HepG2 (cell line): ENCODE data around the gene RAP1GAP2. TPM values are rescaled to one million over a fixed set of nuclear protein-coding genes. Genes with fewer than 3 reads are reported as not detected.

ENCODE experiments used
- ATAC-seq: fragments of 200-7000 bp; cut with Tn5 transposase; 3 replicates; pipeline ENCODE4 v1.9.1; 2020; ENCODE audit warnings: mild to moderate bottlenecking, moderate library complexity
- BruUV-seq: library from RNA; stranded (reverse); fragments of 400-500 nt; replicated peaks from 2 replicates; lab custom pipeline; 2021; lab: Mats Ljungman, UMichigan
- CTCF ChIA-PET: fragments of 300-600 bp; formaldehyde crosslinking; extraction: SDS; loops from one replicate; lab custom pipeline; 2021; ENCODE audit warnings: low total read pairs, inconsistent platforms, low intra/inter-chr PET ratio; lab: Yijun Ruan, JAX
- POLR2A ChIA-PET: fragments of 350-600 bp; sonication (Branson Sonifier 250); formaldehyde crosslinking; loops from one replicate; lab custom pipeline; 2020; ENCODE audit warnings: antibody characterized with exemption, inconsistent platforms; lab: Yijun Ruan, JAX
- DNase-seq: peaks from one replicate; pipeline ENCODE4 v3.0.0-alpha.2; 2015; ENCODE audit warnings: low spot score
- FAIRE-seq: peaks from 3 replicates; lab custom pipeline; 2011; peaks lifted over from hg19 to GRCh38; lab: Jason Lieb, UNC
- H2AFZ ChIP-seq: one replicate; pipeline ENCODE4 v1.6.1; 2011; ENCODE audit warnings: low read length, inconsistent platforms
- H3K27ac ChIP-seq: fragments of 300-600 bp; 3 replicates; pipeline ENCODE4 v1.8.0; 2011; ENCODE audit warnings: mixed run types, mild to moderate bottlenecking, mixed read lengths, low read length, inconsistent platforms; ENCODE audit not compliant: insufficient read depth; ENCODE audit errors: extremely low read length
- H3K27me3 ChIP-seq, 2 experiments: fragments of 200-600 bp in 1 of 2; 2 replicates in 1 of 2; 3 replicates in 1 of 2; pipeline versions ENCODE4 v1.6.0 to v1.8.0; 2011; ENCODE audit warnings: low read length in 2 of 2, mild to moderate bottlenecking in 2 of 2, moderate library complexity in 2 of 2, inconsistent platforms in 1 of 2; ENCODE audit not compliant: insufficient read depth in 2 of 2, control insufficient read depth in 1 of 2
- H3K36me3 ChIP-seq, 2 experiments: fragments of 200-600 bp in 1 of 2; replicated peaks in 1 of 2; 2 replicates in 1 of 2; 3 replicates in 1 of 2; pipeline versions ENCODE4 v1.5.1 to v1.8.0; 2011; ENCODE audit warnings: low read length in 2 of 2, inconsistent platforms in 1 of 2; ENCODE audit not compliant: insufficient read depth in 2 of 2, control insufficient read depth in 1 of 2
- H3K4me1 ChIP-seq: 2 replicates; pipeline ENCODE4 v1.5.1; 2012; ENCODE audit warnings: low read length, inconsistent platforms; ENCODE audit not compliant: insufficient read depth
- H3K4me2 ChIP-seq: 2 replicates; pipeline ENCODE4 v1.6.0; 2011; ENCODE audit warnings: low read depth, low read length, inconsistent platforms
- H3K4me3 ChIP-seq, 3 experiments: fragments of 200-600 bp in 1 of 3; sonication (generic), shearing (Covaris generic) in 1 of 3; replicated peaks in 1 of 3; 2 replicates each; pipeline ENCODE4 v1.5.1; 2011 to 2016; ENCODE audit warnings: low read length in 3 of 3, inconsistent platforms in 2 of 3, low read depth in 2 of 3, mild to moderate bottlenecking in 2 of 3, control low read depth in 1 of 3, mixed read lengths in 1 of 3; ENCODE audit not compliant: insufficient read depth in 1 of 3
- H3K79me2 ChIP-seq: one replicate; pipeline ENCODE4 v1.6.1; 2011; ENCODE audit warnings: low read length, inconsistent platforms; ENCODE audit not compliant: insufficient read depth
- H3K9ac ChIP-seq: 2 replicates; pipeline ENCODE4 v1.6.0; 2011; ENCODE audit warnings: mild to moderate bottlenecking, low read depth, low read length, inconsistent platforms; ENCODE audit not compliant: insufficient read depth
- H3K9me3 ChIP-seq: 2 replicates; pipeline ENCODE4 v1.5.1; 2012; ENCODE audit warnings: mild to moderate bottlenecking, low read length
- H4K20me1 ChIP-seq: 2 replicates; pipeline ENCODE4 v1.6.0; 2011; ENCODE audit warnings: inconsistent platforms, mild to moderate bottlenecking, low read length, moderate library complexity; ENCODE audit not compliant: insufficient read depth
- CREM ChIP-seq, 2 experiments: sonication (generic) in 1 of 2; formaldehyde crosslinking in 1 of 2; IDR thresholded peaks; 2 replicates each; pipeline versions ENCODE4 v1.4.0 to v1.6.1; 2016 to 2020; ENCODE audit warnings: antibody characterized with exemption in 1 of 2, mild to moderate bottlenecking in 1 of 2, missing genetic modification reagents in 1 of 2
- LRRFIP1 ChIP-seq: sonication (generic); formaldehyde crosslinking; conservative IDR thresholded peaks from 2 replicates; pipeline ENCODE4 v1.4.0; 2020; ENCODE audit warnings: missing genetic modification reagents
- NFATC3 ChIP-seq: sonication (generic); formaldehyde crosslinking; IDR thresholded peaks from 2 replicates; pipeline ENCODE4 v1.5.1; 2020; ENCODE audit warnings: mild to moderate bottlenecking, missing genetic modification reagents
- NPAS2 ChIP-seq: sonication (generic); formaldehyde crosslinking; IDR thresholded peaks from 2 replicates; pipeline ENCODE4 v1.8.0; 2022; ENCODE audit warnings: mild to moderate bottlenecking, missing genetic modification reagents, borderline replicate concordance
- RBAK ChIP-seq: sonication (generic); formaldehyde crosslinking; IDR thresholded peaks from 2 replicates; pipeline ENCODE4 v1.5.1; 2020; ENCODE audit warnings: mild to moderate bottlenecking, missing genetic modification reagents
- SNAPC4 ChIP-seq: sonication (generic); formaldehyde crosslinking; IDR thresholded peaks from 2 replicates; pipeline ENCODE4 v1.4.0; 2020; ENCODE audit warnings: mild to moderate bottlenecking, missing genetic modification reagents
- SOX13 ChIP-seq, 3 experiments: fragments of 450-650 bp in 1 of 3; sonication (generic) in 1 of 3; formaldehyde crosslinking in 1 of 3; IDR thresholded peaks in 2 of 3; conservative IDR thresholded peaks in 1 of 3; 2 replicates each; pipeline versions ENCODE4 v1.5.0 to v1.6.1; 2016 to 2020; ENCODE audit warnings: antibody characterized with exemption in 1 of 3, mild to moderate bottlenecking in 1 of 3, missing compliant biosample characterization in 1 of 3, missing genetic modification reagents in 1 of 3, moderate library complexity in 1 of 3
- STAT5B ChIP-seq: sonication (generic); formaldehyde crosslinking; IDR thresholded peaks from 2 replicates; pipeline ENCODE4 v1.4.0; 2020; ENCODE audit warnings: missing genetic modification reagents
- ZNF121 ChIP-seq: sonication (generic); formaldehyde crosslinking; IDR thresholded peaks from 2 replicates; pipeline ENCODE4 v1.5.0; 2020; ENCODE audit warnings: mild to moderate bottlenecking, missing genetic modification reagents
- ZNF275 ChIP-seq: sonication (generic); formaldehyde crosslinking; IDR thresholded peaks from 2 replicates; pipeline ENCODE4 v1.8.0; 2022; ENCODE audit warnings: missing genetic modification reagents, mild to moderate bottlenecking, inconsistent platforms, borderline replicate concordance
- ZNF326 ChIP-seq: sonication (generic); formaldehyde crosslinking; IDR thresholded peaks from 2 replicates; pipeline ENCODE4 v1.4.0; 2020; ENCODE audit warnings: missing genetic modification reagents, borderline replicate concordance
- WGBS: methylation state at CpG from one replicate; pipeline ENCODE4 v1.1.6; 2017; ENCODE audit warnings: low lambda C conversion rate; 5-methylcytosine and 5-hydroxymethylcytosine counted together
- in situ Hi-C: cut with HindIII; loops from 2 replicates; pipeline ENCODE4 v1.10.0; 2017; ENCODE audit warnings: low pct_unique_long_range_greater_than_20kb; ENCODE audit not compliant: extremely low pct_ligation_motif_present
- intact Hi-C: fragments of 100-400 bp; cut with micrococcal nuclease; formaldehyde crosslinking; loops from one replicate; pipeline ENCODE4 v1.10.0; 2022; ENCODE audit not compliant: unreplicated experiment
- polyA plus RNA-seq, 8 experiments: library from polyadenylated mRNA; depleted of rRNA in 3 of 8; stranded (reverse) in 7 of 8; unstranded in 1 of 8; fragments of >200 nt; fragmentation: Illumina TruSeq in 4 of 8; extraction: Trizol in 4 of 8; gene quantifications; 2 replicates each; pipeline versions ENCODE4 v1.2.1 to v1.2.3, GENCODE V29; 2011 to 2016; ENCODE audit warnings: low read depth in 4 of 8, missing spikeins in 1 of 8, mixed read lengths in 1 of 8; ENCODE audit not compliant: insufficient read depth in 1 of 8
- total RNA-seq, 5 experiments: library from RNA; depleted of rRNA; stranded (reverse); fragments of >200 nt; fragmentation: Illumina TruSeq; extraction: Trizol; gene quantifications; 2 replicates each; pipeline ENCODE4 v1.2.3, GENCODE V29; 2016; ENCODE audit warnings: low read depth in 1 of 5

The RAP1GAP2 gene
- total and polyA plus RNA-seq, 2 of the 13 experiments (the other 11 are each of a cell fraction or from before 2014, with no cell fraction given) = 10.9 to 12.0 TPM

- H3K4me1 ChIP-seq = no peaks in the 10 kb centered on the region
- H3K27me3 ChIP-seq = no peaks in the 10 kb centered on the region; a peak in 1 of 5 replicates
- no peaks in the 10 kb centered on the region for H3K9me3 ChIP-seq
- POLR2A ChIA-PET = no interaction called here
- no peaks in the 10 kb centered on the region for H4K20me1 ChIP-seq
- H3K4me2 ChIP-seq = no peak overlapping the region
- ATAC-seq = no peak
- no peak overlapping the region for H3K9ac ChIP-seq
- in situ Hi-C loops (no loop called here), intact Hi-C loops (no loop called here)
- no TSS peak for BruUV-seq
- H3K36me3 ChIP-seq = no peaks in the 10 kb centered on the region
- H3K79me2 ChIP-seq = no peaks in the 10 kb centered on the region
- no peak overlapping the region for H3K27ac ChIP-seq
- CTCF ChIA-PET = no interaction called here
- no peak overlapping the region for H2AFZ ChIP-seq
- DNase-seq = no peak
- WGBS = 63% methylated on average over 4 of the region's 6 CpGs
- no peak for FAIRE-seq
- H3K4me3 ChIP-seq = no peak overlapping the region
- no peak for TF ChIP-seq ZNF326 (CRISPR knock-in tag)
- TF ChIP-seq ZNF275 (CRISPR knock-in tag) = no peak
- TF ChIP-seq CREM (IDR thresholded peaks at IDR 0.05) = no peak
- TF ChIP-seq CREM (CRISPR knock-in tag; IDR thresholded peaks at IDR 0.05) = no peak
- TF ChIP-seq SOX13 (IDR thresholded peaks at IDR 0.05) = no peak
- TF ChIP-seq SOX13 (CRISPR knock-in tag; conservative IDR thresholded peaks at IDR 0.05 in 1 of 2, IDR thresholded peaks at IDR 0.05 in 1 of 2) = no peak
- TF ChIP-seq RBAK = no peak
- no peak for TF ChIP-seq ZNF121 (CRISPR knock-in tag)
- no peak for TF ChIP-seq NFATC3 (CRISPR knock-in tag)
- no peak for TF ChIP-seq SNAPC4 (CRISPR knock-in tag)
- TF ChIP-seq NPAS2 = no peak
- TF ChIP-seq STAT5B = no peak
- no peak for TF ChIP-seq LRRFIP1 (CRISPR knock-in tag)
These were observed 240.6 kb downstream of the RAP1GAP2 start for GRCh38 chr17:3036800-3037199.
